ENCODE measurements around the gene SARNP. TPM values are rescaled to one million over a fixed set of nuclear protein-coding genes. Genes with fewer than 3 reads are reported as not detected.
A peak's percentile ranks its signal among the peaks of the same experiment; 100 is the strongest.

SARNP gene
- total RNA-seq, 2 experiments from 2014 or later = 86.1 to 92.0 TPM

DNA sequence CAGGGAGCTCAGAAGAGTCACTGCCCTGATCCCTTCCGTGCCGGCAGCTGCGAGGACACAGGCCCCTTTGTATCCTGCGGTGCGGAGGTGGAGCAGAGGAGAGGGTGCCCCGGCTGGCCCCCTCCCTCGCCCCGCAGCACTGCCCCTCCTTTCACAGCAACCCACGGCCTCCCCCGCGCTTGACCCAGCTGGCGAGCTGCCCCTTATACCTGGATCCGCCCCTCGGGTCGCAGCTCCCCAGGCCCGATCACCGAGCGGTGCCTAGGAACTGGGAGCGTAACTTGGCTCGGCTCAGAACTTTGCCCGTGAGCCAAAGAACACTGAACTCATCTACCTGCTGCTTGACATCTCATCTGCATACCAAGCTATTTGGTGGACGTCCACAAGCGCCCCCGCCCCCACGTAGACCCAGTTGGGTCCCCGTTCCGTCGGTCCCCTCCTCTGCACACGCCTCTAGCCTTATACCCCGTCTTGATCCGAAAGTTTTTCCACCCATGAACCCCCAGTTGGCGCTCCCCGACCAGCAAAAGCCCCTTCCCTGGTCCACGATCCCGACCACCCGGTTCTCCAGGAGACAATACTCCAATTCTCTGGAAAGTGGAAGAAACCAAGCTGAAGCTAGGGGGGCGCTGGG, 12.6 kb upstream of the SARNP start:
- H3K4me1 ChIP-seq (ENCODE audit: insufficient read depth, low read length, poor library complexity, severe bottlenecking) = peaks cover 34% of the 10 kb centered on the region
- DNase-seq (ENCODE audit: low spot score) = peak; percentile 52
- peaks cover 51% of the 10 kb centered on the region for H3K79me2 ChIP-seq (ENCODE audit: insufficient read depth, low read depth, low read length)

DNA sequence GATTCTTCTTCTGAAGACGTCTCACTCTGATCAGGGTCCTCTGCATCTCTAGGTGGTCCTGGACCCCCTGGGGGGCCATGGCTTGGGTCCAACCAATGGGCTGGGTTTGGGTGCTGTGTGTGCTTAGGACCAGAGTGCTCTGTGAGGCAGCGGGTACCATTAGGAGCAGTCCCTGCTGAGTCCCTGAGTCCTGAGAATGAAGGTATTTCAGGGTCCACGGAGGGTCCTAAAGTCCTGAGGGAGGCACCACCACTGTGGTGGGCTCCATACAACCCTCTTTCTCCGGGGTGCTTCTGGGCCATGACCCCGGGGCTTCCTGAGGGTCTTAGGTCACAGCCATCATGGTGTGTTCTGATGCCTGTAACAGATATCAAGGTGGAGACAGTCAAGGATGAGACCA, 10.8 kb upstream of the SARNP start:
- Histone ChIP-seq H3K79me2 (ENCODE audit: insufficient read depth, low read depth, low read length) (peaks cover 64% of the 10 kb centered on the region), H4K20me1 (ENCODE audit: insufficient read depth, low read length) (no peaks in the 10 kb centered on the region), H3K9me2 (ENCODE audit: insufficient read depth, low read length) (no peaks in the 10 kb centered on the region), H2AFZ (ENCODE audit: low read length) (no peak overlapping the region), H3K36me3 (ENCODE audit: insufficient read depth, low read length) (peaks cover 35% of the 10 kb centered on the region), H3K4me2 (ENCODE audit: low read length) (peak overlapping the region; percentile 96), H3K4me1 (ENCODE audit: insufficient read depth, low read length, poor library complexity, severe bottlenecking) (peaks cover 48% of the 10 kb centered on the region), H3K27ac (ENCODE audit: low read depth, low read length, poor library complexity, severe bottlenecking) (peak overlapping the region; percentile 80), H3K4me3 (ENCODE audit: low read depth, low read length, poor library complexity, severe bottlenecking) (peak overlapping the region; percentile 96), H3K9me3 (ENCODE audit: low read length) (no peaks in the 10 kb centered on the region)
- TF ChIP-seq, protein P1, sequence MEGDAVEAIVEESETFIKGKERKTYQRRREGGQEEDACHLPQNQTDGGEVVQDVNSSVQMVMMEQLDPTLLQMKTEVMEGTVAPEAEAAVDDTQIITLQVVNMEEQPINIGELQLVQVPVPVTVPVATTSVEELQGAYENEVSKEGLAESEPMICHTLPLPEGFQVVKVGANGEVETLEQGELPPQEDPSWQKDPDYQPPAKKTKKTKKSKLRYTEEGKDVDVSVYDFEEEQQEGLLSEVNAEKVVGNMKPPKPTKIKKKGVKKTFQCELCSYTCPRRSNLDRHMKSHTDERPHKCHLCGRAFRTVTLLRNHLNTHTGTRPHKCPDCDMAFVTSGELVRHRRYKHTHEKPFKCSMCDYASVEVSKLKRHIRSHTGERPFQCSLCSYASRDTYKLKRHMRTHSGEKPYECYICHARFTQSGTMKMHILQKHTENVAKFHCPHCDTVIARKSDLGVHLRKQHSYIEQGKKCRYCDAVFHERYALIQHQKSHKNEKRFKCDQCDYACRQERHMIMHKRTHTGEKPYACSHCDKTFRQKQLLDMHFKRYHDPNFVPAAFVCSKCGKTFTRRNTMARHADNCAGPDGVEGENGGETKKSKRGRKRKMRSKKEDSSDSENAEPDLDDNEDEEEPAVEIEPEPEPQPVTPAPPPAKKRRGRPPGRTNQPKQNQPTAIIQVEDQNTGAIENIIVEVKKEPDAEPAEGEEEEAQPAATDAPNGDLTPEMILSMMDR (conservative IDR thresholded peaks at IDR 0.05; ENCODE audit: low read length) = no peak
- no peak for TF ChIP-seq EZH2phosphoT487 (IDR thresholded peaks at IDR 0.05; ENCODE audit: borderline replicate concordance, low read depth, low read length)
- no TSS peak for BruUV-seq (replicated peaks)
- ChIA-PET POLR2A (interaction anchor here (1.0 to 3.6 kb wide), 2 partner anchors 84 to 98 kb away, joined by 3 to 49 read pairs; partner anchors contain the start of gene PYM1), CTCF (ENCODE audit: unreplicated experiment) (no interaction called here)
- DNase-seq (ENCODE audit: low spot score) = no peak
- intact Hi-C loops (cut with micrococcal nuclease; ENCODE audit: unreplicated experiment) = no loop called here

More for the DNA sequence above, 12.6 kb upstream of the SARNP start:
- H3K27ac ChIP-seq (ENCODE audit: low read depth, low read length, poor library complexity, severe bottlenecking) = peak overlapping the region; percentile 67
- H4K20me1 ChIP-seq (ENCODE audit: insufficient read depth, low read length) = no peaks in the 10 kb centered on the region
- H3K9me2 ChIP-seq (ENCODE audit: insufficient read depth, low read length) = no peaks in the 10 kb centered on the region
- TF ChIP-seq EZH2phosphoT487 (IDR thresholded peaks at IDR 0.05; ENCODE audit: borderline replicate concordance, low read depth, low read length) = no peak
- TF ChIP-seq, protein P1 (conservative IDR thresholded peaks at IDR 0.05; ENCODE audit: low read length) = no peak
- H3K9me3 ChIP-seq (ENCODE audit: low read length) = no peaks in the 10 kb centered on the region
- CTCF ChIA-PET (ENCODE audit: unreplicated experiment) = interaction anchor here (0.6 to 1.8 kb wide), 4 partner anchors 12 to 211 kb away, joined by 3 to 7 read pairs (median 4); partner anchors contain the start of genes ORMDL2 and SARNP
- H3K4me2 ChIP-seq (ENCODE audit: low read length) = peak overlapping the region; percentile 96
- TSS peak; percentile 49 for BruUV-seq (replicated peaks)
- intact Hi-C loops (cut with micrococcal nuclease; ENCODE audit: unreplicated experiment) = loop anchor here (1.0 kb wide), 1 partner anchor 97 kb away; the partner anchor contains the start of gene PYM1
- POLR2A ChIA-PET = interaction anchor here (0.6 to 3.6 kb wide), 20 partner anchors 9 to 224 kb away, joined by 3 to 49 read pairs (median 4); partner anchors contain the start of genes ORMDL2, PYM1, RAB5B and SARNP
- H3K36me3 ChIP-seq (ENCODE audit: insufficient read depth, low read length) = peaks cover 19% of the 10 kb centered on the region
- peak overlapping the region; percentile 96 for H3K4me3 ChIP-seq (ENCODE audit: low read depth, low read length, poor library complexity, severe bottlenecking)
- peak overlapping the region; percentile 89 for H2AFZ ChIP-seq (ENCODE audit: low read length)

DNA sequence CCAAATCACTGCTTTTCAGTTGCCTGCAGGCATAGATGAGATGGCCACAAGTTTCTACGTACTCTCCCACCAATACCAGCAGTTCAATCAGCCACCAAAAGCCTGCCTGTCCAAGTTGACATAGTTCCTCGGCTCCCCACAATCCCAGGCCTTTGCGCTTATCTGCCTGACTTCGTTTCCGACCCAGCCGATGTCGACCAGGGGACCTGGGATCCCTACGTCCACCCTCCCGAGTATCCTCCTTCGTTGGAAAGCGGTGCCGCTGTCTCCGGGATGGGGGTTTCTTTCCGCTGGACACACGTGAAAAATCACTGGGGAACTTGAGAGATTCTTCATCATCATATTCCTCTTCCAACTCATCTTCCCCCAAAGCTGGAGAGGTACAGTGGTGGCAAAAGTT, 10.3 kb upstream of the SARNP start:
- H3K4me3 ChIP-seq (ENCODE audit: low read depth, low read length, poor library complexity, severe bottlenecking) = peak overlapping the region; percentile 96
- ChIA-PET POLR2A (interaction anchor here (0.7 to 3.6 kb wide), 4 partner anchors 10 to 290 kb away, joined by 3 to 49 read pairs (median 12); partner anchors contain the start of genes ORMDL2, PYM1, SARNP and ZC3H10), CTCF (ENCODE audit: unreplicated experiment) (interaction anchor here (1.3 kb wide), 2 partner anchors 98 to 100 kb away, joined by 3 to 7 read pairs; partner anchors contain the start of gene PYM1)
- peak overlapping the region; percentile 80 for H3K27ac ChIP-seq (ENCODE audit: low read depth, low read length, poor library complexity, severe bottlenecking)
- BruUV-seq (replicated peaks) = TSS peak; percentile 67
- peak overlapping the region; percentile 96 for H3K4me2 ChIP-seq (ENCODE audit: low read length)
- no peaks in the 10 kb centered on the region for H3K9me2 ChIP-seq (ENCODE audit: insufficient read depth, low read length)
- intact Hi-C loops (cut with micrococcal nuclease; ENCODE audit: unreplicated experiment) = no loop called here
- no peaks in the 10 kb centered on the region for H4K20me1 ChIP-seq (ENCODE audit: insufficient read depth, low read length)
- H3K4me1 ChIP-seq (ENCODE audit: insufficient read depth, low read length, poor library complexity, severe bottlenecking) = peaks cover 48% of the 10 kb centered on the region
- no peak for TF ChIP-seq EZH2phosphoT487 (IDR thresholded peaks at IDR 0.05; ENCODE audit: borderline replicate concordance, low read depth, low read length)
- TF ChIP-seq, protein P1 (conservative IDR thresholded peaks at IDR 0.05; ENCODE audit: low read length) = no peak
- H3K79me2 ChIP-seq (ENCODE audit: insufficient read depth, low read depth, low read length) = peaks cover 64% of the 10 kb centered on the region
- DNase-seq (ENCODE audit: low spot score) = no peak
- H2AFZ ChIP-seq (ENCODE audit: low read length) = no peak overlapping the region
- H3K9me3 ChIP-seq (ENCODE audit: low read length) = no peaks in the 10 kb centered on the region
- peaks cover 40% of the 10 kb centered on the region for H3K36me3 ChIP-seq (ENCODE audit: insufficient read depth, low read length)
